ENCODE data around the gene DENND1B. TPM values are rescaled to one million over a fixed set of nuclear protein-coding genes. Genes with fewer than 3 reads are reported as not detected.

Gene DENND1B
- total RNA-seq, 1 experiment from 2014 or later: 14.1 TPM

- ChIA-PET POLR2A (ENCODE audit: unreplicated experiment) (no interaction called here), CTCF (no interaction called here)
- Histone ChIP-seq H3K4me2 (no peak overlapping the region), H4K20me1 (ENCODE audit: insufficient read depth) (no peaks in the 10 kb centered on the region), H3K36me3 (ENCODE audit: low read depth) (no peaks in the 10 kb centered on the region), H3K4me1 (replicated peaks; ENCODE audit: insufficient read depth) (no peaks in the 10 kb centered on the region), H3K27ac (no peak overlapping the region), H3K4me3 (no peak overlapping the region), H3K27me3 (ENCODE audit: insufficient read depth, low read depth) (peaks cover 4% of the 10 kb centered on the region; the same call in 1 of the 2 replicates), H3K9me3 (ENCODE audit: insufficient read depth, low read depth) (no peaks in the 10 kb centered on the region), H2AFZ (no peak overlapping the region), H3K79me2 (ENCODE audit: low read depth) (no peaks in the 10 kb centered on the region), H3K9me2 (ENCODE audit: insufficient read depth) (no peaks in the 10 kb centered on the region), H3F3A (ENCODE audit: insufficient read depth, low read depth) (no peaks in the 10 kb centered on the region)
- BruUV-seq (replicated peaks): no TSS peak
- no peak for TF ChIP-seq EZH2 (IDR thresholded peaks at IDR 0.05; ENCODE audit: low read depth)
- TF ChIP-seq CTCF (conservative IDR thresholded peaks at IDR 0.05): no peak
- no peak for DNase-seq
- intact Hi-C loops (cut with micrococcal nuclease; ENCODE audit: unreplicated experiment): no loop called here
Measured at GRCh38 chr1:197806718-197807117, 31.4 kb upstream of the DENND1B start.

GRCh38 chr1:197801684-197802083 is 26.4 kb upstream of the DENND1B start:
- Histone ChIP-seq H2AFZ (no peak overlapping the region), H3K4me1 (replicated peaks; ENCODE audit: insufficient read depth) (no peaks in the 10 kb centered on the region; the same call in 1 of the 2 replicates), H3K9me2 (ENCODE audit: insufficient read depth) (no peaks in the 10 kb centered on the region), H3F3A (ENCODE audit: insufficient read depth, low read depth) (no peaks in the 10 kb centered on the region), H3K9me3 (ENCODE audit: insufficient read depth, low read depth) (no peaks in the 10 kb centered on the region), H3K79me2 (ENCODE audit: low read depth) (no peaks in the 10 kb centered on the region), H3K36me3 (ENCODE audit: low read depth) (no peaks in the 10 kb centered on the region), H4K20me1 (ENCODE audit: insufficient read depth) (no peaks in the 10 kb centered on the region), H3K4me3 (no peak overlapping the region), H3K4me2 (no peak overlapping the region), H3K27ac (no peak overlapping the region), H3K27me3 (ENCODE audit: insufficient read depth, low read depth) (peaks cover 4% of the 10 kb centered on the region; the same call in 1 of the 2 replicates)
- POLR2A ChIA-PET (ENCODE audit: unreplicated experiment): no interaction called here
- no peak for DNase-seq
- intact Hi-C loops (cut with micrococcal nuclease; ENCODE audit: unreplicated experiment): no loop called here
- CTCF ChIA-PET: no interaction called here
- no TSS peak for BruUV-seq (replicated peaks)
- TF ChIP-seq CTCF (conservative IDR thresholded peaks at IDR 0.05): no peak
- no peak for TF ChIP-seq EZH2 (IDR thresholded peaks at IDR 0.05; ENCODE audit: low read depth)

- Histone ChIP-seq H2AFZ (no peak overlapping the region), H3K36me3 (ENCODE audit: low read depth) (no peaks in the 10 kb centered on the region), H3K27me3 (ENCODE audit: insufficient read depth, low read depth) (no peaks in the 10 kb centered on the region), H3K9me2 (ENCODE audit: insufficient read depth) (no peaks in the 10 kb centered on the region), H3K4me3 (no peak overlapping the region), H3K79me2 (ENCODE audit: low read depth) (no peaks in the 10 kb centered on the region), H3K4me1 (replicated peaks; ENCODE audit: insufficient read depth) (no peaks in the 10 kb centered on the region; the same call in 1 of the 2 replicates), H3F3A (ENCODE audit: insufficient read depth, low read depth) (no peaks in the 10 kb centered on the region), H3K4me2 (no peak overlapping the region), H3K27ac (no peak overlapping the region), H4K20me1 (ENCODE audit: insufficient read depth) (no peaks in the 10 kb centered on the region), H3K9me3 (ENCODE audit: insufficient read depth, low read depth) (peaks cover 4% of the 10 kb centered on the region; the same call in 1 of the 2 replicates)
- no peak for DNase-seq
- BruUV-seq (replicated peaks): no TSS peak
- TF ChIP-seq EZH2 (IDR thresholded peaks at IDR 0.05; ENCODE audit: low read depth) (no peak), CTCF (conservative IDR thresholded peaks at IDR 0.05) (no peak)
- ChIA-PET CTCF (no interaction called here), POLR2A (ENCODE audit: unreplicated experiment) (no interaction called here)
- intact Hi-C loops (cut with micrococcal nuclease; ENCODE audit: unreplicated experiment): no loop called here
Measured at GRCh38 chr1:197801111-197801482, 25.8 kb upstream of the DENND1B start.
